Liver (tissue), 3 donors: Measurements from ENCODE around the gene CHRNG.

Experiments used
- NR2F2 ChIP-seq: IDR thresholded peaks from 2 replicates; pipeline ENCODE4 v1.6.1; 2016; ENCODE audit warnings: antibody characterized with exemption
- RAD21 ChIP-seq, 2 donors: IDR thresholded peaks; 2 replicates each; pipeline ENCODE4 v1.6.1; 2016; ENCODE audit warnings: antibody characterized with exemption in 2 of 2, mild to moderate bottlenecking in 2 of 2
- RXRA ChIP-seq, 2 donors: IDR thresholded peaks; 2 replicates each; pipeline ENCODE4 v1.6.1; 2017 to 2018; ENCODE audit warnings: antibody characterized with exemption in 2 of 2, mild to moderate bottlenecking in 1 of 2
- SP1 ChIP-seq: IDR thresholded peaks from 2 replicates; pipeline ENCODE4 v1.6.1; 2018; ENCODE audit warnings: antibody characterized with exemption, mild to moderate bottlenecking
- YY1 ChIP-seq: IDR thresholded peaks from 2 replicates; pipeline ENCODE4 v1.6.1; 2016; ENCODE audit warnings: antibody characterized with exemption, mild to moderate bottlenecking
- TF ChIP-seq, protein P1 (sequence below): fragments of 150-350 bp; IDR thresholded peaks from 2 replicates; pipeline ENCODE4 v1.5.1; 2017; ENCODE audit warnings: improper control_type of control experiment, low read depth, low read length; ENCODE audit not compliant: missing input control
- TF ChIP-seq, protein P2 (sequence below): IDR thresholded peaks from 2 replicates; pipeline ENCODE4 v1.6.1; 2016; ENCODE audit warnings: antibody characterized with exemption
- TF ChIP-seq, protein P3 (sequence below): IDR thresholded peaks from 2 replicates; pipeline ENCODE4 v1.6.1; 2016; ENCODE audit warnings: antibody characterized with exemption
- TF ChIP-seq, protein P4 (sequence below): IDR thresholded peaks from 2 replicates; pipeline ENCODE4 v1.6.1; 2016; ENCODE audit warnings: antibody characterized with exemption, mild to moderate bottlenecking
- TF ChIP-seq, protein P5 (sequence below): IDR thresholded peaks from 2 replicates; pipeline ENCODE4 v1.6.1; 2016; ENCODE audit warnings: antibody characterized with exemption
- donor health status: healthy.
- donor health status: healthy.

DNA sequence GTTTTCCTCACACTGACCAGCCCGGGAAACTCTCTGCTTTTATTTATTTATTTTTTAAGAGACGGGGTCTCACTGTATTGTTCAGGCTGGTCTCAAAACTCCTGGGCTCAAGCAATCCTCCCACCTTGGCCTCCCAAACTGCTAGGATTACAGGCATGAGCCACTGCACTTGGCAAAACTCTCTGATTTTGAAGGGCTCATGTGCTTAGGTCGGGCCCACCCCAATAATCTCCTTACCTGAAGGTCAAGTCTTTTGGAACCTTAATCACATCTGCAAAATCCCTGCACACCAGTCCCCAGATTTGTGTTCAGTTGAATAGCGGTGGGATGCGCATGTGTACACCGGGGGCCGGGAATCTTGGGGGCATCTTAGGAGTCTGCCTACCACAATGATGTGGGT, 44.2 kb upstream of the CHRNG start:
- TF ChIP-seq, protein P1, sequence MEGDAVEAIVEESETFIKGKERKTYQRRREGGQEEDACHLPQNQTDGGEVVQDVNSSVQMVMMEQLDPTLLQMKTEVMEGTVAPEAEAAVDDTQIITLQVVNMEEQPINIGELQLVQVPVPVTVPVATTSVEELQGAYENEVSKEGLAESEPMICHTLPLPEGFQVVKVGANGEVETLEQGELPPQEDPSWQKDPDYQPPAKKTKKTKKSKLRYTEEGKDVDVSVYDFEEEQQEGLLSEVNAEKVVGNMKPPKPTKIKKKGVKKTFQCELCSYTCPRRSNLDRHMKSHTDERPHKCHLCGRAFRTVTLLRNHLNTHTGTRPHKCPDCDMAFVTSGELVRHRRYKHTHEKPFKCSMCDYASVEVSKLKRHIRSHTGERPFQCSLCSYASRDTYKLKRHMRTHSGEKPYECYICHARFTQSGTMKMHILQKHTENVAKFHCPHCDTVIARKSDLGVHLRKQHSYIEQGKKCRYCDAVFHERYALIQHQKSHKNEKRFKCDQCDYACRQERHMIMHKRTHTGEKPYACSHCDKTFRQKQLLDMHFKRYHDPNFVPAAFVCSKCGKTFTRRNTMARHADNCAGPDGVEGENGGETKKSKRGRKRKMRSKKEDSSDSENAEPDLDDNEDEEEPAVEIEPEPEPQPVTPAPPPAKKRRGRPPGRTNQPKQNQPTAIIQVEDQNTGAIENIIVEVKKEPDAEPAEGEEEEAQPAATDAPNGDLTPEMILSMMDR, result no peak
- no peak for TF ChIP-seq SP1
- TF ChIP-seq, protein P2, sequence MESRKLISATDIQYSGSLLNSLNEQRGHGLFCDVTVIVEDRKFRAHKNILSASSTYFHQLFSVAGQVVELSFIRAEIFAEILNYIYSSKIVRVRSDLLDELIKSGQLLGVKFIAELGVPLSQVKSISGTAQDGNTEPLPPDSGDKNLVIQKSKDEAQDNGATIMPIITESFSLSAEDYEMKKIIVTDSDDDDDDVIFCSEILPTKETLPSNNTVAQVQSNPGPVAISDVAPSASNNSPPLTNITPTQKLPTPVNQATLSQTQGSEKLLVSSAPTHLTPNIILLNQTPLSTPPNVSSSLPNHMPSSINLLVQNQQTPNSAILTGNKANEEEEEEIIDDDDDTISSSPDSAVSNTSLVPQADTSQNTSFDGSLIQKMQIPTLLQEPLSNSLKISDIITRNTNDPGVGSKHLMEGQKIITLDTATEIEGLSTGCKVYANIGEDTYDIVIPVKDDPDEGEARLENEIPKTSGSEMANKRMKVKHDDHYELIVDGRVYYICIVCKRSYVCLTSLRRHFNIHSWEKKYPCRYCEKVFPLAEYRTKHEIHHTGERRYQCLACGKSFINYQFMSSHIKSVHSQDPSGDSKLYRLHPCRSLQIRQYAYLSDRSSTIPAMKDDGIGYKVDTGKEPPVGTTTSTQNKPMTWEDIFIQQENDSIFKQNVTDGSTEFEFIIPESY, result no peak
- no peak for TF ChIP-seq NR2F2
- TF ChIP-seq RAD21 (IDR thresholded peaks at IDR 0.05), result no peak
- TF ChIP-seq YY1, result no peak
- TF ChIP-seq, protein P3, sequence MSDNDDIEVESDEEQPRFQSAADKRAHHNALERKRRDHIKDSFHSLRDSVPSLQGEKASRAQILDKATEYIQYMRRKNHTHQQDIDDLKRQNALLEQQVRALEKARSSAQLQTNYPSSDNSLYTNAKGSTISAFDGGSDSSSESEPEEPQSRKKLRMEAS, result no peak
- no peak for TF ChIP-seq RXRA (IDR thresholded peaks at IDR 0.05)
- TF ChIP-seq, protein P4, sequence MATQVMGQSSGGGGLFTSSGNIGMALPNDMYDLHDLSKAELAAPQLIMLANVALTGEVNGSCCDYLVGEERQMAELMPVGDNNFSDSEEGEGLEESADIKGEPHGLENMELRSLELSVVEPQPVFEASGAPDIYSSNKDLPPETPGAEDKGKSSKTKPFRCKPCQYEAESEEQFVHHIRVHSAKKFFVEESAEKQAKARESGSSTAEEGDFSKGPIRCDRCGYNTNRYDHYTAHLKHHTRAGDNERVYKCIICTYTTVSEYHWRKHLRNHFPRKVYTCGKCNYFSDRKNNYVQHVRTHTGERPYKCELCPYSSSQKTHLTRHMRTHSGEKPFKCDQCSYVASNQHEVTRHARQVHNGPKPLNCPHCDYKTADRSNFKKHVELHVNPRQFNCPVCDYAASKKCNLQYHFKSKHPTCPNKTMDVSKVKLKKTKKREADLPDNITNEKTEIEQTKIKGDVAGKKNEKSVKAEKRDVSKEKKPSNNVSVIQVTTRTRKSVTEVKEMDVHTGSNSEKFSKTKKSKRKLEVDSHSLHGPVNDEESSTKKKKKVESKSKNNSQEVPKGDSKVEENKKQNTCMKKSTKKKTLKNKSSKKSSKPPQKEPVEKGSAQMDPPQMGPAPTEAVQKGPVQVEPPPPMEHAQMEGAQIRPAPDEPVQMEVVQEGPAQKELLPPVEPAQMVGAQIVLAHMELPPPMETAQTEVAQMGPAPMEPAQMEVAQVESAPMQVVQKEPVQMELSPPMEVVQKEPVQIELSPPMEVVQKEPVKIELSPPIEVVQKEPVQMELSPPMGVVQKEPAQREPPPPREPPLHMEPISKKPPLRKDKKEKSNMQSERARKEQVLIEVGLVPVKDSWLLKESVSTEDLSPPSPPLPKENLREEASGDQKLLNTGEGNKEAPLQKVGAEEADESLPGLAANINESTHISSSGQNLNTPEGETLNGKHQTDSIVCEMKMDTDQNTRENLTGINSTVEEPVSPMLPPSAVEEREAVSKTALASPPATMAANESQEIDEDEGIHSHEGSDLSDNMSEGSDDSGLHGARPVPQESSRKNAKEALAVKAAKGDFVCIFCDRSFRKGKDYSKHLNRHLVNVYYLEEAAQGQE, result no peak
- TF ChIP-seq, protein P5, sequence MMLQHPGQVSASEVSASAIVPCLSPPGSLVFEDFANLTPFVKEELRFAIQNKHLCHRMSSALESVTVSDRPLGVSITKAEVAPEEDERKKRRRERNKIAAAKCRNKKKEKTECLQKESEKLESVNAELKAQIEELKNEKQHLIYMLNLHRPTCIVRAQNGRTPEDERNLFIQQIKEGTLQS, result no peak
